Daoy (cell line): ENCODE results near the gene NCK1. TPM values are rescaled to one million over a fixed set of nuclear protein-coding genes. Genes with fewer than 3 reads are reported as not detected.
A peak's percentile ranks its signal among the peaks of the same experiment; 100 is the strongest.

Source experiments
- DNase-seq: peaks from one replicate; pipeline ENCODE4 v3.0.0-alpha.2; 2015; ENCODE audit warnings: low read depth
- total RNA-seq: library from RNA; depleted of rRNA; stranded (reverse); fragments of >200 nt; shearing (Covaris generic); gene quantifications from 2 replicates; pipeline ENCODE4 v1.2.3, GENCODE V29; 2014

The NCK1 gene
- total RNA-seq, 1 experiment from 2014 or later = 26.6 TPM

- DNase-seq = no peak
Measured at GRCh38 chr3:136906725-136907124, 44.7 kb downstream of the NCK1 start.

DNA sequence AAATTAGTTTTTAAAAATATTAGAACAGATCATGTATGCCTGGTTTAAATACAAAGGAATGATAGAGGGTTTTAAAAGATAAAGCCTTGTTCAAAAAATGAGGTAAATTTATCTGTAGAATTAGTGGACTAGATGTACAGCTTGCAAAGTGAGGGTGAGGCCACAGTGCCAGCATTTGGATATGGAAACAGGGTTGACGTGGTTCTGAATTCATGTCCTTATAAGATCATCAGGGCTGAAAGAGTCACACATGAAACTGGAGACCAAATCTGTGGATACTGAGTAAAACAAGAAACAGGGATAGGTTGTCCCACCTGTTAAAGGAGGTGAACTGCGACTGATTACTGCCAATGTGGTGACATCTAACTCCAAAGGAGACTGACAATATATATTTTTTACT lies 46.3 kb downstream of the NCK1 start:
- no peak for DNase-seq

GRCh38 chr3:136909187-136909586 lies 47.2 kb downstream of the NCK1 start:
- DNase-seq = no peak

GRCh38 chr3:136910697-136911096 lies 48.7 kb downstream of the NCK1 start:
- no peak for DNase-seq

DNA sequence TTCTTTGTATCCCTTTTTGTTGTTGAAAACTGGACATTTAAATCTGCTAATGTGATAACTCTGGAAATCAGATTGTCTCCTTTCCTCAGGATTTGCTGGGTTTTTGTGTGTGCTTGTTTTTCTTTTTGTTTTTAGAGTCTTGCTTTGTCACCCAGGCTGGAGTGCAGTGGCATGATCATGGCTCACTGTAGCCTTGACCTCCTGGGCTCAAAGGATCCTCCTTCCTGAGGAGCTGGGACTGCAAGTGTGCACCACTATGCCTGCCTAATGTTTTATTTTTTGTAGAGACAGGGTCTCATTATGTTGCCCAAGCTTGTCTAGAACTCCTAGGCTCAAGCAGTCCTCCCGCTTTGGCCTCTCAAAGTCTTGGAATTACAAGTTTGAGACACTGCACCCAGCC lies 51.2 kb downstream of the NCK1 start:
- no peak for DNase-seq

DNA sequence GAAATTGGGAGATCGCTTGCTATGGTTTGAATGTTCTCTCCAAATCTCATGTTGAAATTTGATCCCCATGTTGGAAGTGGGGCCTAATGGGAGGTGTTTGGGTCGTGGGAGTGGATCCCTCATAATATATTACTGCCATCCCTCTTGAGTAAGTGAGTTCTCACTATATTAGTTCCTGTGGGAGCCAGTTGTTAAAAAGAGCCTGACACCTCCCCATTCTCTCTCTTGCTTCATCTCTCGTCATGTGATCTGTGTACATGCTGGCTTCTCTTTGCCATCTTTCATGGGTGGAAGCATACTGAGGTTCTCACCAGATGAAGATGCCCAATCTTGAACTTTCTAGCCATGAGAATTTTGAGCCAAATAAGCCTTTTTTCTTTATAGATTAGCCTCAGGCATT lies 52.7 kb downstream of the NCK1 start:
- DNase-seq = no peak

DNA sequence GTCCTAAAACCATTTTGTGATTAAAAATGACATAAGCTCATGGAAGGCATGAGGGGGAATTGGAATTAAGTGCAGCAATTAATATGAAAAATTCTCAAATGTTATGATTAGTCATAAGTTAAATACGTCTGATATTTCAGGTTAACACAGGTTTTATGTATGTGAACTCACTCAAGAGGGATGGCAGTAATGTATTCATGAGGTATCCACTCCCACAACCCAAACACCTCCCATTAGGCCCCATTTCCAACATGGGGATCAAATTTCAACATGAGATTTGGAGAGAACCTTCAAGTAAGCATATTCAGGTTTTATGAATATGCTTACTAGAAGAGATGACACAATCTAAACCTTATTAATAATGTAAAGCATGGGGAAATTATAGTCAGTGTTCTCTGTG lies 54.2 kb downstream of the NCK1 start:
- no peak for DNase-seq

GRCh38 chr3:136919799-136920580 lies 58.0 kb downstream of the NCK1 start:
- DNase-seq = peak; percentile 13

GRCh38 chr3:136920904-136921611 lies 59.0 kb downstream of the NCK1 start:
- no peak for DNase-seq

- DNase-seq = no peak
Measured at GRCh38 chr3:136925425-136926190, 63.6 kb downstream of the NCK1 start.

- DNase-seq = no peak
Measured at GRCh38 chr3:136928240-136928639, 66.2 kb downstream of the NCK1 start.

DNA sequence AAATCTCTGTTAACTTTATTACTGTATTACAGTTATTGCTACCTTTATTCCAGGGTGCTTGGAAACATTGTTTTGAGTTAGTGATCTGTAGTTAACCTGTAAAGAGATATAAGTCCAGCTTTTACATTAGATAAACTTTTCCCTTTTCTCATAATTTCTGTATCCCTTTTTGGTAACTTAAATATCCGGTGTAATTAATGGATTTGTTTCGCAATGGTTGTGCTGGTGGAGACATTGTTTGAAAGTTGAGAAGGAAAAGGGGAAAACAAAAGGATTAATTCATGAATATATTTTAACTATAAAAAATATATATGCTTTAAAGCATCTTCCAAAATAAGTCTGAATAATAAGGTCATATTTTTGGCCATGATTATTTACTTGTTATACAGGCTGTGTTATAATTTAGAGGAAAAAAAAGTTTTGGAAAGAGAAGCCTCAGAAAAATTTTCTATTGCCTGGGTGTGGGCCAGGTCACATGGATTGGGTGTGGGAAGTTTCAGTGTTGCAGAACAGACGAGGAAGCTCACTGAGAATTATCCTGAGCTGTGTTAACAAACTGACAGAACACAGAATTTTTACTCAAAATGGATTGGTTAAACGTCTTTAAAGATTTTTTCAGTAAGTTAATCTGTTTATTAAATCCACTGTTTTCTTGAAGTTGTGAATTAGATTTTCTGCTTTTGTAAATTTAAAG lies 68.1 kb downstream of the NCK1 start:
- peak; percentile 3 for DNase-seq

DNA sequence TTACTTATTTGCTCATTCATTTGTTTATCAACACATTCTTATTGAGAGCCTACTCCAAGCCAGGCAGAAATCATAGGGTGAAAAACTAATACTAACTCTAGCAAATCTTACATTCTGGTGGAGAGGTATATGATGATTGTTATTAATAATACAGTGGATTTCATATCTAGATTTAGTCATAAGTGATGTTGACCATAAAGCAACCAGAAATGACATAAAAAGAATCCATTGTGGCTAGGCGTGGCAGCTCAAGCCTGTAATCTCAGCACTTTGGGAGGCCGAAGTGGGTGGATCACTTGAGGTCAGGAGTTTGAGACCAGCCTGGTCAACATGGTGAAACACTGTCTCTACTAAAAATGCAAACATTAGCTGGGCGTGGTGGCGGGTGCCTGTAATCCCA lies 69.6 kb downstream of the NCK1 start:
- no peak for DNase-seq

- no peak for DNase-seq
Measured at GRCh38 chr3:136932523-136932922, 70.5 kb downstream of the NCK1 start.

GRCh38 chr3:136932978-136933772 lies 71.2 kb downstream of the NCK1 start:
- DNase-seq = no peak

- no peak for DNase-seq
Measured at GRCh38 chr3:136937175-136937574, 75.2 kb downstream of the NCK1 start.

DNA sequence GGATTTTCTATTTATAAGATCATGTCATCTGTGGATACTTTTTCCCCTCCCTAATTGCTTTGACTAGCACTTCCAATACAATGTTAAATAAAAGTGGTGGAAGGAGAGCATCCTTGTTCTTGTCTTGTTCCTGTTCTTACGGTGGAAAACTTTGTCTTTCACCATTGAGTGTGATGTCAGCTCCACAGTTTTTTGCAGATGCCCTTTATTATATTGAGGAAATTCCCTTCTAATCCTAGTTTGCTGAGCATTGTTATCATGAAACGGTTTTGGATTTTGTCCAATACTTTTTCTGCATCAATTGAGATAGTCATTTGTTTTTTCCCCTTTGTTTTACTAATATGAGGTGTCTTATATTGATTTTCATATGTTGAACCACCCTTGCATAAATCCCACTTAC lies 75.8 kb downstream of the NCK1 start:
- DNase-seq = no peak

DNA sequence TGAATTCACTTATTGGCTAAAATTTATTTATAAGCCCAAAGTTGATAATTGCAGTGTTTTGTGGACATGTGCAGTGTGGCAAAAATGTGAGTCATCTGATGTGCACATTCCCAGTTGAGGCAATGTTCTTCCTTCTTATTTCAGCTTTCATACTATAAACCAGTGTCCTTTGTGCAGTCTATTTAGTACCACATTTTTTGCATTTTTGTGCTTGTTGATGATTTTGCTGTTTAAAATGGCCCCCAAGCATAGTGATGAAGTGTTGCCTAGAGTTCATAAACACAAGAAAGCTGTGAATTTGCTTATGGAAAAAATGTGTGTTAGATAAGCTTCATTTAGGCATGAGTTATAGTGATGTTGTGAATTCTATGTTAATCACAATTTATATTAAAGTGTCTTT lies 76.3 kb downstream of the NCK1 start:
- DNase-seq = no peak

GRCh38 chr3:136939489-136939888 lies 77.5 kb downstream of the NCK1 start:
- DNase-seq = no peak

GRCh38 chr3:136942803-136943202 lies 80.8 kb downstream of the NCK1 start:
- DNase-seq = no peak

GRCh38 chr3:136943436-136943835 lies 81.4 kb downstream of the NCK1 start:
- no peak for DNase-seq
